Non-pigmented ciliary epithelial cell (primary cell): ENCODE results near the gene UBE4A.
A peak's percentile ranks its signal among the peaks of the same experiment; 100 is the strongest.
"Not testable (repeated sequence)": the region's sequence is repeated elsewhere in the genome, so short reads cannot be mapped to it uniquely, and the experiment has no call there.

Experiments used
- DNase-seq: peaks from one replicate; pipeline ENCODE4 v3.0.0-alpha.2; 2010; ENCODE audit warnings: low read depth

The UBE4A gene

DNA sequence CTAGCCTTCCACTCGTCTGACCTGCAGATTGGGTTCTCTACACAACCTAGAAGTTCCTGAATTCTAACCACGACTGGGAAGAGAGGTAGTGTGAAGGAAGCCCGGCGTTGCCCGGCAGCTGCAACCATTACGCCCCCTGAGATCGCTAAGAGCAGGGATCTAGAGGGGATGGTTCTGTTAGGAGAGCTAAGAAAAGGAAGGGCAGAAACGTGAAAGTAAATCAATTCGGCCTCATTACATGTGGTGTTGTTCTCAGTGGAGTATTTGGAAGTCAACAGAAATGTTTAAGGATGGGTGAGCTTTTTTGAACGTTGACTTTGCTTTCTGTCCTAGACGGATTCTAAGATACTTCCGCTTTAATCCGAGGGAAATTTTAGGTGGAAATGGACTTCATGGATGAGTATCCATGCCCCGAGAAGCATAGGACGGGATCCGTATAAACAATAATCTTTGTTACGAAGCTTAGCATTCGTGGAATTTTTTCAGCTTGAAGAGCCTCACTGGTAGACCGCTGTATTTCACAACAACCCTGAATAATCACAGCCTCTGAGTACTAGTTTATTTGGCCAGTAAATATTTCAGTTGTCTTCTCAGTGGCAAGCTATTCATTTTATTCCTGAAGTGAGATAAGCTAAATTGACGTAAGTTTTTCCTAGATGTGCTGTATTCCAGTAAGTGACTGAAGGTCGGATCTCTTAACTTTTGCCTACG, 42.6 kb downstream of the UBE4A start:
- peak; percentile 75 for DNase-seq

DNA sequence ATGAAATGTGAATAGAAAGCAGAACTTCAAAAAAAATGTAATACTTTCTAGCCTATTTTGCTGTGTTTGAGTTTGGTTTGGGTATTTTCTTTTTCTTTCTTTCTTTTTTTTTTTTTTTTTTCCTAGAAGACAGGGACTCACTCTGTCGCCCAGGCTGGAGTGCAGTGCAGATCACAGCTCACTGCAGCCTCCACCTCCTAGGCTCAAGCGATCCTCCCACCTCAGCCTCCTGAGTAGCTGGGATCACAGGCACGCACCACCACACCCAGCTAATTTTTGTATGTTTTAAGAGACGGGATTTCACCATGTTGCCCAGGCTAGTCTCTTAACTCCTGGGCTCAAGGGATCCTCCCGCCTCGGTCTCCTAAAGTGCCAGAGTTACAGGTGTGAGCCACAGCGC, 43.2 kb downstream of the UBE4A start:
- DNase-seq = not testable (repeated sequence)

DNA sequence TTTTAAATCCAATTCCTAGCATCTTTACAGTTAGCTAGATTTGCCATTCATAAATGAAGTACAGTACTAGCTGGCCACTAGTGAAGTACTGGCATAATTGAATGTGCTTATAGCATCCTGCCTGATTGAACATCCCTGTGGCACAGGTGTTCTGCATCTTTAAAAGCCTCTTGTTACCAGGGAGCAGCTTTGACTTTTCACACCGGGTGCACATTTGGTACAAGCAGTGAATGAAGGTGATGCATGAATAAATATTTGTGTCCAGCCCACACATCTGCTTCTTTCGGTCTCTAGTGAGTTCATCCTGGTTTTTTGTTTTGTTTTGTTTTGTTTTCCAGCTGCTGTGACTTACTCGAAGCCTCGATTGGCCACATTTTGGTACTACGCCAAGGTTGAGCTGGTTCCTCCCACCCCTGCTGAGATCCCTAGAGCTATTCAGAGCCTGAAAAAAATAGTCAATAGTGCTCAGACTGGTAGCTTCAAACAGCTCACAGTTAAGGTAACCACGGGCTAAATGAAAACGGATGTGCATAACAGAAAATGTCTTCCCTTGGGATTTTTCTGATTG, 47.3 kb downstream of the UBE4A start:
- DNase-seq = peak; percentile 24

DNA sequence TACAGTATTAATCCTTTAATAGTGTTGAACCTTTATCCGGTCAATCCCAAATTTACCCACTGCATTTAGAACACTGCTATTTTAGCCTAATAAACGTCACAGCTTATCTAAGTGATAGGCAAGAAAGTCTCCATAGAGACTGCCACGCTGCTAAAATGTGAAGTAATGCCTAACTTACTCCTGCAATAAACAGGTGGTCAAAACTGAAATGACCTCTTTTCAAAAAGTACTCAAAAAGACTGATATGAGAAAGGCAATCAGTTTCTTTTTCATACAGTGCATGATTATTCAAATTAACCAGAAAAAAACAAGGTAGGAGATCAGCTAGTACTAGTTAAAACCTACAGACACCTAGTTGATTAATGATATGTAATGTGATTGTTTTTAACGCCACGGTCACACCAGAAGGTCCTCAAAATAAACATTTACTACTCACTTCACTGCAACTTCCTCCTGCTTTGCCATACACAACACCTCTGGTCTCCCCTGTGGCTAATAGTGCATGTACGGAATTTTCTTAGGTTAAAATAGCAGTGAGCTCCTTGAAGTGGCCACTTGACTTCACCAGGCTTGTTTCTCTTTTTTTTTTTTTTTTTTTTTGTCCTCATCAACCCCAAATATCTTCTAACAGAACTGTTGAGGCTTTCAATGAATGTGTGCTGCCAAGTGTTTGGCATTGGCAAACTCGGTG, 50.8 kb downstream of the UBE4A start:
- no peak for DNase-seq

DNA sequence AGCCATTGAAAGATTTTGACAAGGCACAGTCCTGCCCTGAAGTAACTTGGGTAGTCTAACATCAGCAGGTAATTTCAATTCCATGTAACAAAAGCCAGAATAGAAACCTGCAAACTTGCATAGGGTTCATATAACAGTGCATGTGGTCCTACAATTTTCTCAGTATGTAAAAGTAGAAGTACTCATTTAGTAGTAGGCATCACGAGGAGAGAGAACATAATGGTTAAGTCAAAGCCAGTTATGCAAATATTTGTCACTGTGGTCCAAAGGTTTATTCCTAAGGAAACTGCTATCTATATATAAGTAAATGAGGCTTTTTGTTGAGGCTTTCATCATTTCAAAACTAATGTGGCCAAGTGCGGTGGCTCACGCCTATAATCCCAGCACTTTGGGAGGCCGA, 52.1 kb downstream of the UBE4A start:
- DNase-seq = no peak

DNA sequence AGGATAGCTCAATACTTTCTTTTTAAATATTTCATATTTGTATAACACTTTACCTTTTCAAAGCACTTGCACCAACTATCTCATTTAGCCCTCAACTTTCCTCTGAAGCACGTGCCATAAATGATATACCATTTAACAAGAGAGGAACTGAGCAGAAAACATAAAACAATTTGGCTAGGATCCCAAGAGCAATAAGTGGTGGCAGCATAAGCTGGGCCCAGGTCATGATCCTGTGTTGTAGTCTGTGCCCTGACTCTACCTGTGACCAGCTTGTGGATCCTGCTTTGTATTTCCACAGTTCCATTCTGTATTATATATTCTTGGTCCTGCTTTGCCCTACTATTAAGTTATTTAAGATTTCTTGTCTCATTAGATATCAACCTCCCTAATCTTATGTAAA, 53.5 kb downstream of the UBE4A start:
- DNase-seq = no peak

DNA sequence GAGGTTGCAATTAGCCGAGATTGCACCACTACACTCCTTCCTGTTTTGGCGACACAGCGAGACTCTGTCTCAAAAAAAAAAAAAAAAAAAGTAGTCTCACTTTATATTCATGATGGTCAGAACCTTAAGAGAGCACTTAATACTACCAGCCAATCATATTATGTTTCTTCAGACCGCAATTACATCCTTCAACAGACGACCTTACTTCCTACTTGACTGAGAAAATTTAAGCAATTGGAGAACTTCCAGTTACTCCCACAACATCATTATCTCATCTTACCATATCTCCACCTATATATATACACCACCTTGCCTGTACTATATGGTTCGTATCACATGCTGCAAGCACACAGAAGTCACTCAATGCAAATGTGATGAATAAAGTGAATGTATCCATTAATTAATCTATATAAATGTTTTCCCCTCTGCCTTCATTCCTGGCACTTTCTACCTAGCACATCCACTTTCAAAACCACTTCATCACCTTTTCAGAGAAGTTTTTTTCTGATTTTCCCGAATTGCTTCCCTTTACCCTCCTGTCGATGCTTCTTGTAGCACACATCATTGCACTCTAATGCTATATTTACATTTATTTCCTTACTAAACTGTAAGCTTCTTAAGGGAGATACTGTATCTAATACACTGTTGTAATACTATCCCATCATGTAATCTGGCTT, 55.8 kb downstream of the UBE4A start:
- DNase-seq = no peak

DNA sequence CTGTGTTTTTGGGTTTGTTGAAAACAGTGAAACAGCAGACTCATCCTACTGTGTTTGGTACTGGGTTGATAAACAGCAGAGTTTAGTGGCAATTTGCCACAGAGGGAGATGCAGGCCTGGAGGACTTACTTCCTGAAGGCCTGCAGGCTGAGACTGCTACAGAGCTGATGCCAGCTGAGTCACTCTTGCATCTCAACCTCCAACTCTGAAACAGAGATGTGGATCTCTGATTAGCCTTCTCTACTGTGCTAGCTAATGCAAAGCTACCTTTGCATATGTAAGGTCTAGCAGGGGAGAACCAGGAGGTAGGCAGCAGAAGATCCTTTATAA, 56.3 kb downstream of the UBE4A start:
- DNase-seq = peak; percentile 77

DNA sequence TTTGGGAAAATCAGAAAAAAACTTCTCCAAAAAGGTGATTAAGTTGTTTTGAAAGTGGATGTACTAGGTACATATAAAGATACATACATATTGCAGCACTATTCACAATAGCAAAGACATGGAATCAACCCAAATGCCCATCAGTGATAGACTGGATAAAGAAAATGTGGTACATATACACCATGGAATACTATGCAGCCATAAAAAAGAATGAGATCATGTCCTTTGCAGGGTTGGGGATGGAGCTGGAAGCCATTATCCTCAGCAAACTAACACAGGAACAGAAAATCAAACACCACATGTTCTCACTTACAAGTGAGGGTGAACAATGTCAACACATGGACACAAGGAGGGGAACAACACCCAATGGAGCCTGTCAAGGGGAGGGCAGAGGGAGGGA, 57.5 kb downstream of the UBE4A start:
- not testable (repeated sequence) for DNase-seq

DNA sequence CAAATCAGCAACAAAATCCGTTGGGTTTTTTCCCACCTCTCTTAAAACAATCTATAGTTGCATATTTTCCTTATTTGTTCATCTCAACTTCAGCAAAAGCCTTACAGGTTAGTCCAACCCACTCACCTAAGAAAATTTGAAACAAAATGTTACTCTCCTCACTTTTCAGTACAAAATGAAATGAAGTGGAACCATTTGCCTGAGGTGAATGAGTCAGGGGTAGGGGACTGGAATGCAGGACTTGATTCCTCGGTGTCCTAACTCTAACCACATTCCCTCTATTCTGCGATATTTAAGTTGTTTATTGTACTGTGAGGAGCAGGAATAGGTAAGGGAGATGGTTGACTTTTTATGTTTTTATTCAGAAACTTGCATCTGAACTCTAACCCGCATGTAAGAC, 58.4 kb downstream of the UBE4A start:
- no peak for DNase-seq

DNA sequence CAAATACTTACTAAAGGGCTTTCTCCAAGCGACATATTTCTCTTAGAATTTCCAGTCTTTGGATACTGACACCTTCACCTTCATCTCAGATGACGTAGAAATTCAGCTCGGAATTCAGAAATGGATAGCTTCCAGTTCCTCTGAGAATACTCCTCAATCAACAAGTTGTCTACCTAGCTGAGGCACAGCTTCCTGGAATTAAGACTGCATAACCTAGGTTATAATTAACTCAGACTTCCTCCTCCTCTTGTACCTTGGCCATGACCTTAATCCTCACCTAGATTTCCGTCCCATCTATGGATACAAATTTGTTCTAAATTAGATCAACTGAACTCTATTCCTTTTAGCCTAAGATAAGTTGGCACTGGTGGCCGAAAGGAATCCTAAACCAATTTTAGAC, 59.4 kb downstream of the UBE4A start:
- no peak for DNase-seq

DNA sequence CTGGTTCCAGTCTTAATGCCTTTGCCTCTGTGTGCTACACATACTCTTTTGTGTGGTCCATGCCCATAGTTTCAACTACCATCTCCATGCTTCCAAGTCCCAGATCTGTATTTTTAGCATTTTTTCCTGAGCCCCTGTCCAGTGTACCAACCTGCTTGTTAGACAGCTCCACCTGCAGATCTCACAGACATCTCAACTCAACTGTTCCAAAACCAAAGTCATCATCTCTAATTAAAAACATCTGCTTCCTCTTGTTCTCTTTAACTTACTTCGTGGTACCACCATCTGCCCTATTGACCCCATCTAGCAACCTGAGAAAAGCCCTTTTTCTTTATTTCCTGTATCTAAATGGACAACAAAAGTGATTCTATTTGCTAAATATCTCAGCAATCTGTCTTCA, 68.3 kb downstream of the UBE4A start:
- no peak for DNase-seq

DNA sequence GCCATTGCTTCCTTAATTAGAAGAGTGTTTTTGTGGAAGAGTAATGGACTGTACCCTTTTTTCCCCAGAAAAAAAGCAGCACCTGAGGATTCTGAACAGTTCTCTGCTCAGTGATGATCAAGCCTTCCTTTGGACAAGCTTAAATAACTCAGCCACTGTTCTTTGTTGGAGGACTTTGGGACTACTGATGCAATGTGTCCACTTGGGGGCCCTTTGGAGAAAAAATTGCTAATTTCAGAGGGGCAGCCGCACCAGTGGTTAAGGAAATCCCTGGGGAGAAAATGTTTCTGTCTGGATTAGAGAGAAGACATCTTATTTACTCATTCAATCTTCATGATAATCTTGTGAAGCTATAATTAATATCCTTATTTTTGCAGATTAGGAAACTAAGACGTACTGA, 71.6 kb downstream of the UBE4A start:
- DNase-seq = no peak

DNA sequence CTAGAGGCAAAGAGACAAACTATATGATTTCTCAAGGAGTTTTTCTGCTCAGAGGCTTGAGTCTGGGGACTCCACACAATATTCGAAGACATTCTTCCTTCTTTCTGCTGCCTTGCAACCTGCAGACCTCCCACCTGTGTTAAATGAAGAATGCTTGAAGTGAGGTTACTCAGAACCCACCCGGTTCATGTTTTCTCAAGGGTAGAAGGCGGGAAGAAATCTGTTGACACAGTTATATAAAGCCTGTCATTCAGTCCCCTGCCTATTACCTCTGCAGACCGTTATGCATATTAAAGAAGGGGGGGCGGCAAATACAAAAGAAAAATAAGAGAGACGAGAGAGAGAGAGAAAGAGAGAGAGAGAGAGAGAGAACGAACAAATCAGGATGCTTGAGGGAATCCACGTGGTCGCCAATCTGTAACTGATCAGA, 74.7 kb downstream of the UBE4A start:
- DNase-seq = no peak

DNA sequence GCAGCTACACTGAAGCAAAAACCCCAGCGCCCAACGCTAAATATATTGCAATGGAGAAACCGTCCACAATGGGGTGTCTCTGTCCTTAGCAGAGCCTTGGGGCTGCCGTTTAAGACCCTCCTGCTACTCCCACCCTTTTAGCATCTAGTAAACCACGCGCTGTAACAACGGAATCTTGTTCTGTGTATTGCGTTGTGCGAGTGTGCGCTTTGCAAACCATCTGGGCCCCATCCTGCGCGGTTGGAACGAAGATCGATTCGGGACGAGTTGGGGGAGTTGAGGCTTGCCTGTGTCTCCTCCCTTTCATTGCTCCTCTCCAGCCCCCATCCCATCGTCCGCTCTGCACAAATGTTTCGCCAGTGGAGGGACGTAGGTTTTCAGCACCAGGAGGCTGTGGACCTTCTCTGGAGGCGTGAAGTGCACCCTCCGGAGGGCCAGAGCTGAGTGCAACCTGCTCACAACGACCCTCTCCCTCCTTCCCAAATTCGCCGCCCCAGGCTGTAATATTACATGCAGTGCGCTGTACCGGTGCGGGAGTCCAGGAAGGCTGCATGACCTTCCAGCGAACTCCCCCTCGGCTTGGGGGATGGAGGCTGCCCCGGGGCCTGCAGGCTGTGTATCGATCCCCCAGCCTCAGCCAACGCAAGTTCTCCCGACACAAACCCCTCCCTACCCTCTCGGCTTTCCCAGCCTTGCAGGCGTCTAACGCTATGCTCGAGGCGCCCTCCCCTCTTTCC, 75.3 kb downstream of the UBE4A start:
- DNase-seq = no peak

DNA sequence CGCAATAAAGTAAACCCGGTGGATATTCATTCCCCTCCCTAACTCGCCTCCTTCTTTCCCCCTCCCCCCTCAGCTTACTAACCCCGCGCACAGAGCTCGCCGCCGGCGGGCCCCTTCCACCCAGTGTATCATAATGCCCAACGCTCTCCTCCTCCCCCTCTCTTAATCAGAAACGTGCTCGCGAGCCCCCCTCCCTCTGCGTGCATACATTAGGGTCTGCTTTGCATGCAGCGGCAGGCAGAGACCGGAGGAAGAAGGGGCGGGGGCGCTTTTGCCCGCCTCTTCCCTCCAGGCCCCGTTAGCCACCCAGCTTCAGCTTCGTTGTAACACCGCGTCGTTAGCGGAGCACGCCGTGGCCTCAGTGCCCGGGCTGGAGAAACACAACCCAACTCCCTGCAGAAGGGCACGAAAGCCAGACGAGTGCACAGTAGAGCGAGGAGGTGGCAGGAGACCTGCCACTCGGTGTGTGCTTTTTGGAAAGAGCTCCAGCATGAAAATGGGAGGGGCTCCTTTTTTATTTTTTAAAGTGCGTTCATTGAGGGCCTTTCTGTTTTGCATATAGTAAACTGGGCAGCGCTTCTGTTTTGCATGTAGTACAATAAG, 76.0 kb downstream of the UBE4A start:
- DNase-seq = no peak

DNA sequence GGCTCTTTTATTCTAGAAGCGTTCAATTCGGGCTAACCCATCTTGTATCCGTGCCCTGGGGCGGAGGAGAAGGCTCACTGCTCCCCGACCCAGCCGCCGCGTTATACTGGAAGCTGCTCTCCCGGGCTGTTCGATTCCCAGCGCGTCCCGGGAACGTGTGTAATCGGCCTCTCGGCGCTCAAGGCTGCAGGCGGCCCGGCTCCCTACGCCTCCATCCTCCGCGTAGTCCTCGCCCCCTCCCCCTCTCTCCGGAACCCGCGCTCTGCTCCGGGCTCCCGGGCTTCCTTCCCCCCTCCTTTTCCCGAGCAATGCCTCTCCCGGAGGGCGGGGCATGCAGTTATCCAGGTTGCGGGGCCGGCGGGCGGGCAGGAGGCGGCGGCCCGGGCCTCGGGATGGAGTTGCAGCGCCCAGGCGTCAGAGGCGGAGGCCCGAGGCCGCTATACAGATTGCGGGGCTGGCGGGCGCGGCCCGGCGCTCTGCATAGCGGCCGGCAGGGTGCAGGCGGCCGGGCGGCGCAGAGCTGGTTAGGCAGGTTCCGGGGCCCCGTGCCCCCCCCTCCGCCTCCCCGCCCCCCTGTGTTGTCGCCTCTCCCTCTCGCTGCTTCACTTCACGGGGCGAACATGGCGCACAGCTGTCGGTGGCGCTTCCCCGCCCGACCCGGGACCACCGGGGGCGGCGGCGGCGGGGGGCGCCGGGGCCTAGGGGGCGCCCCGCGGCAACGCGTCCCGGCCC, 76.7 kb downstream of the UBE4A start, which contains the start of gene KMT2A:
Gene KMT2A (plus strand): TSS at position 600 of the 732 bp plus-strand sequence. CDS start 21 bp downstream, at position 621.
- DNase-seq = peak; percentile 73

DNA sequence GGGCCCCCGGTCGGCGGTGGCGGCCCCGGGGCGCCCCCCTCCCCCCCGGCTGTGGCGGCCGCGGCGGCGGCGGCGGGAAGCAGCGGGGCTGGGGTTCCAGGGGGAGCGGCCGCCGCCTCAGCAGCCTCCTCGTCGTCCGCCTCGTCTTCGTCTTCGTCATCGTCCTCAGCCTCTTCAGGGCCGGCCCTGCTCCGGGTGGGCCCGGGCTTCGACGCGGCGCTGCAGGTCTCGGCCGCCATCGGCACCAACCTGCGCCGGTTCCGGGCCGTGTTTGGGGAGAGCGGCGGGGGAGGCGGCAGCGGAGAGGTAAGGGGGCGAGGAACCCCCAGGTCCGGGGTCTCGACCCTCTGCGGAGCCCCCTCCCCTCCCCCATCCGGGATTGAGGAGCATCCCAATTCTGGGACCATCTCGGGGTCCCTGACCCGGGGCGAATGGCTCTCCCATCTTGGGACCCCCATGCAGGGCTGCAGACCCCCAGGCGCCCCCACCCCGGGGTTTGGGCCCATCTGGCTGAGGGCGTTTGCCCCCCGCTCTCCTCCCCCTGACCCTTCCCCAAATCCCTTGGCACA, 77.3 kb downstream of the UBE4A start:
- DNase-seq = no peak

DNA sequence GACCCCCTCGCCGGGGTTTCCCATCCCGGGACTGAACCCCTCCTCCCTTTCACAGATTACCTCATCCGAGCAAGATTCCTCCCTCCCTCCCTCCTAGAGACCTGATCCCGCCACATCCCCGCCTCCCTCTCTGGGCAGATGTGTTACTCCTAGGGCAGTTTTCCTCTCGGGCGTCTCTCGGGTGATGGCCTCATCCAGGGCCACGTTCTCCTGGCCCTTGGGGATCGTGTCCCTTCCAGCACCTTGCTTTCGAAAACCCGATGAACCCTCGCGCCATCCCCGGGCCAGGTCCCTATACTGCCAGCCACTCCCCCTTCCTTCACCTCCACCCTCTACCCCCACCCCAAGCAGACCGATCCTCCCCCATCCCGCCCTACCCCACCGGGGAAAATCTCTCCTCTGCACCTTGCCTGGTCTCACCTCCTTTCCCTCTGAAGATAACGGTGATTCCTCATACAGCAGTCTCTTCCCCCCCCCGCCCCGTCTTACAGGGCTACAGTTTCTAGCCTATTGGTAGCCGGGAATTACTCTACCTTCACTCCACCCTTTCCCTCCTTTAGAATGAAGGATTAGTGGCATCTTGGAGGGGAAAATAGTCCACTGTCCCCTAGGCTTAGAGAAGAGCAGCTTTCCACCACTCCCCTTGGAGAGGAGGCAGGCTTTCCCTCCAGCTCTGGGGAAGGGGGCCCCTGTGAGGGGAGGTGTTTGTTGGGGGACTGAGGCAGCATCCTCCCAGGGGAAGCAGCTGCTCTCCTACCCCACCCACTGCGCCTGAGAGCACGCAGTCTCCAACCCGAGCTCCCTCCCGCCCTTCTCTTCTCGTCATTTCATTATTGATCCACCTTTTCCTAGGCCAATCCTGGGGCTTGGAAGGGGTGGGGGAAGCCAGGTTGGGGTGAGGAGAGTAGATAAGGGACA, 78.1 kb downstream of the UBE4A start:
- DNase-seq = no peak
